ENCODE data around the gene ZNF107.

DNA sequence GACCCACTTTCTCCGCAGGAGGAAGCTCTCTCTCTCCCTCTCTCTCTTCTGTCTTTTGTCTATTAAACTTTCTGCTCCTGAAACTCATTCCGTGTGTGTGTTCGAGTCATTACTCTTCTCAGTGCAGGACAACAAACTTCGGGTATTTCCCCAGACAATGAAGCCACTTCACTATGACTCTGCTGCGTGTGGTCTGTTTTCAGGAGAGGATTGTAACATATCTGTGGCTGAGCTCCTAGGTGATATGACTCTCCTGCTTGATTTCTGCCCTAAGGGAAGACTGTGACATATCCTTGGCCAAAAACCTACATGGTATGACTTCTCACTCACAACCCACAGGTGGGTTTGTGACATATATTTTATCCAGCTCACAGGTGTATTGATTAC is 39.9 kb upstream of the ZNF107 start:
- no peak for TF ChIP-seq EP300 (IDR thresholded peaks at IDR 0.05)
- no peak for TF ChIP-seq POLR2A (IDR thresholded peaks at IDR 0.05)
- TF ChIP-seq, protein P1, sequence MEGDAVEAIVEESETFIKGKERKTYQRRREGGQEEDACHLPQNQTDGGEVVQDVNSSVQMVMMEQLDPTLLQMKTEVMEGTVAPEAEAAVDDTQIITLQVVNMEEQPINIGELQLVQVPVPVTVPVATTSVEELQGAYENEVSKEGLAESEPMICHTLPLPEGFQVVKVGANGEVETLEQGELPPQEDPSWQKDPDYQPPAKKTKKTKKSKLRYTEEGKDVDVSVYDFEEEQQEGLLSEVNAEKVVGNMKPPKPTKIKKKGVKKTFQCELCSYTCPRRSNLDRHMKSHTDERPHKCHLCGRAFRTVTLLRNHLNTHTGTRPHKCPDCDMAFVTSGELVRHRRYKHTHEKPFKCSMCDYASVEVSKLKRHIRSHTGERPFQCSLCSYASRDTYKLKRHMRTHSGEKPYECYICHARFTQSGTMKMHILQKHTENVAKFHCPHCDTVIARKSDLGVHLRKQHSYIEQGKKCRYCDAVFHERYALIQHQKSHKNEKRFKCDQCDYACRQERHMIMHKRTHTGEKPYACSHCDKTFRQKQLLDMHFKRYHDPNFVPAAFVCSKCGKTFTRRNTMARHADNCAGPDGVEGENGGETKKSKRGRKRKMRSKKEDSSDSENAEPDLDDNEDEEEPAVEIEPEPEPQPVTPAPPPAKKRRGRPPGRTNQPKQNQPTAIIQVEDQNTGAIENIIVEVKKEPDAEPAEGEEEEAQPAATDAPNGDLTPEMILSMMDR (IDR thresholded peaks at IDR 0.05): no peak
